ENCODE data around the gene TCF7L2.

DNA sequence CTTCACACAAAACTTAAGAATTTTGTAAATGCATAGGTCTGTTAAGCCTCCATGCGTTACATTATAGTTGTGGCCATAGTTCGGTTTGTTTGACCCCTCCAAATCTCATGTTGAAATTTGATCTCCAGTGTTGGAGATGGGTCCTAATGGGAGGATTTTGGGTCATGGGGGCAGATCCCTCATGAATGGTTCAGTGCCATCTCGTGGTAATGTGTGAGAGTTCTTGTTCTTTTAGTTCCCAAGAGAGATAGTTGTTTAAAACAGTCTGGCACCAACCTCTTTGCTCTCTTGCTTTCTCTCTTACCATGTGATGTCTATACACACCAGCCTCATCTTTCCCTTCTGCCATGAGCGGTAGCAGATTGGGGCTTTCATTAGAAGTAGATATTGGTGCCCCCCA lies 264.3 kb downstream of the TCF7L2 start:
- TF ChIP-seq, protein P1, sequence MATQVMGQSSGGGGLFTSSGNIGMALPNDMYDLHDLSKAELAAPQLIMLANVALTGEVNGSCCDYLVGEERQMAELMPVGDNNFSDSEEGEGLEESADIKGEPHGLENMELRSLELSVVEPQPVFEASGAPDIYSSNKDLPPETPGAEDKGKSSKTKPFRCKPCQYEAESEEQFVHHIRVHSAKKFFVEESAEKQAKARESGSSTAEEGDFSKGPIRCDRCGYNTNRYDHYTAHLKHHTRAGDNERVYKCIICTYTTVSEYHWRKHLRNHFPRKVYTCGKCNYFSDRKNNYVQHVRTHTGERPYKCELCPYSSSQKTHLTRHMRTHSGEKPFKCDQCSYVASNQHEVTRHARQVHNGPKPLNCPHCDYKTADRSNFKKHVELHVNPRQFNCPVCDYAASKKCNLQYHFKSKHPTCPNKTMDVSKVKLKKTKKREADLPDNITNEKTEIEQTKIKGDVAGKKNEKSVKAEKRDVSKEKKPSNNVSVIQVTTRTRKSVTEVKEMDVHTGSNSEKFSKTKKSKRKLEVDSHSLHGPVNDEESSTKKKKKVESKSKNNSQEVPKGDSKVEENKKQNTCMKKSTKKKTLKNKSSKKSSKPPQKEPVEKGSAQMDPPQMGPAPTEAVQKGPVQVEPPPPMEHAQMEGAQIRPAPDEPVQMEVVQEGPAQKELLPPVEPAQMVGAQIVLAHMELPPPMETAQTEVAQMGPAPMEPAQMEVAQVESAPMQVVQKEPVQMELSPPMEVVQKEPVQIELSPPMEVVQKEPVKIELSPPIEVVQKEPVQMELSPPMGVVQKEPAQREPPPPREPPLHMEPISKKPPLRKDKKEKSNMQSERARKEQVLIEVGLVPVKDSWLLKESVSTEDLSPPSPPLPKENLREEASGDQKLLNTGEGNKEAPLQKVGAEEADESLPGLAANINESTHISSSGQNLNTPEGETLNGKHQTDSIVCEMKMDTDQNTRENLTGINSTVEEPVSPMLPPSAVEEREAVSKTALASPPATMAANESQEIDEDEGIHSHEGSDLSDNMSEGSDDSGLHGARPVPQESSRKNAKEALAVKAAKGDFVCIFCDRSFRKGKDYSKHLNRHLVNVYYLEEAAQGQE (IDR thresholded peaks at IDR 0.05; ENCODE audit: insufficient replicate concordance, low read depth), result no peak
- TF ChIP-seq, protein P2, sequence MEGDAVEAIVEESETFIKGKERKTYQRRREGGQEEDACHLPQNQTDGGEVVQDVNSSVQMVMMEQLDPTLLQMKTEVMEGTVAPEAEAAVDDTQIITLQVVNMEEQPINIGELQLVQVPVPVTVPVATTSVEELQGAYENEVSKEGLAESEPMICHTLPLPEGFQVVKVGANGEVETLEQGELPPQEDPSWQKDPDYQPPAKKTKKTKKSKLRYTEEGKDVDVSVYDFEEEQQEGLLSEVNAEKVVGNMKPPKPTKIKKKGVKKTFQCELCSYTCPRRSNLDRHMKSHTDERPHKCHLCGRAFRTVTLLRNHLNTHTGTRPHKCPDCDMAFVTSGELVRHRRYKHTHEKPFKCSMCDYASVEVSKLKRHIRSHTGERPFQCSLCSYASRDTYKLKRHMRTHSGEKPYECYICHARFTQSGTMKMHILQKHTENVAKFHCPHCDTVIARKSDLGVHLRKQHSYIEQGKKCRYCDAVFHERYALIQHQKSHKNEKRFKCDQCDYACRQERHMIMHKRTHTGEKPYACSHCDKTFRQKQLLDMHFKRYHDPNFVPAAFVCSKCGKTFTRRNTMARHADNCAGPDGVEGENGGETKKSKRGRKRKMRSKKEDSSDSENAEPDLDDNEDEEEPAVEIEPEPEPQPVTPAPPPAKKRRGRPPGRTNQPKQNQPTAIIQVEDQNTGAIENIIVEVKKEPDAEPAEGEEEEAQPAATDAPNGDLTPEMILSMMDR (IDR thresholded peaks at IDR 0.05; ENCODE audit: insufficient read depth, low read length), result no peak
- no peak for TF ChIP-seq GABPA (IDR thresholded peaks at IDR 0.05; ENCODE audit: low read depth)
